PC-9 (cell line): Measurements from ENCODE around the gene FBXW10B. TPM values are rescaled to one million over a fixed set of nuclear protein-coding genes. Genes with fewer than 3 reads are reported as not detected.
"Not testable (repeated sequence)": the region's sequence is repeated elsewhere in the genome, so short reads cannot be mapped to it uniquely, and the experiment has no call there.

ENCODE experiments used
- BruUV-seq: library from RNA; stranded (reverse); fragments of 400-500 nt; replicated peaks from 2 replicates; lab custom pipeline; 2021; lab: Mats Ljungman, UMichigan
- CTCF ChIA-PET: fragments of 300-600 bp; sonication (Branson Sonifier 250); formaldehyde crosslinking; loops from one replicate; lab custom pipeline; 2022; ENCODE audit warnings: antibody characterized with exemption; lab: Charles Lee
- POLR2A ChIA-PET: fragments of 300-600 bp; sonication (Branson Sonifier 250); formaldehyde crosslinking; loops from one replicate; lab custom pipeline; 2022; ENCODE audit warnings: antibody characterized with exemption; ENCODE audit not compliant: unreplicated experiment; lab: Charles Lee
- DNase-seq, 2 experiments: peaks; one replicate each; pipeline versions ENCODE4 v3.0.0 to v3.0.0-alpha.2; 2015 to 2022; ENCODE audit warnings: mixed read lengths in 1 of 2
- H2AFZ ChIP-seq: fragments of 200-600 bp; sonication (generic); 2 replicates; pipeline ENCODE4 v1.8.1; 2017; ENCODE audit warnings: antibody characterized with exemption
- H3F3A ChIP-seq: fragments of 200-600 bp; sonication (generic); 2 replicates; pipeline ENCODE4 v1.8.1; 2017; ENCODE audit warnings: antibody characterized with exemption, mild to moderate bottlenecking, low read depth; ENCODE audit not compliant: insufficient read depth
- H3K27ac ChIP-seq: fragments of 200-600 bp; sonication (generic); 2 replicates; pipeline ENCODE4 v1.6.1; 2016; ENCODE audit warnings: mixed run types
- H3K27me3 ChIP-seq: fragments of 200-600 bp; sonication (generic); 2 replicates; pipeline ENCODE4 v1.6.1; 2016; ENCODE audit warnings: low read depth, mixed run types; ENCODE audit not compliant: insufficient read depth
- H3K36me3 ChIP-seq: fragments of 200-600 bp; sonication (generic); 2 replicates; pipeline ENCODE4 v1.6.1; 2016; ENCODE audit warnings: low read depth, mixed run types
- H3K4me1 ChIP-seq: fragments of 200-600 bp; sonication (generic); replicated peaks from 2 replicates; pipeline ENCODE4 v1.6.1; 2016; ENCODE audit warnings: mixed run types; ENCODE audit not compliant: insufficient read depth
- H3K4me2 ChIP-seq: fragments of 200-600 bp; sonication (generic); 2 replicates; pipeline ENCODE4 v1.6.1; 2017; ENCODE audit warnings: mixed run types
- H3K4me3 ChIP-seq: fragments of 200-600 bp; sonication (generic); 2 replicates; pipeline ENCODE4 v1.6.1; 2016; ENCODE audit warnings: mixed run types
- H3K79me2 ChIP-seq: fragments of 200-600 bp; sonication (generic); 2 replicates; pipeline ENCODE4 v1.6.1; 2017; ENCODE audit warnings: low read depth, mixed run types
- H3K9me2 ChIP-seq: fragments of 200-600 bp; sonication (generic); 2 replicates; pipeline ENCODE4 v1.8.1; 2017; ENCODE audit warnings: mild to moderate bottlenecking; ENCODE audit not compliant: insufficient read depth
- H3K9me3 ChIP-seq: fragments of 200-600 bp; sonication (generic); 2 replicates; pipeline ENCODE4 v1.8.1; 2016; ENCODE audit warnings: low read depth; ENCODE audit not compliant: insufficient read depth
- H4K20me1 ChIP-seq: fragments of 200-600 bp; sonication (generic); 2 replicates; pipeline ENCODE4 v1.8.1; 2017; ENCODE audit not compliant: insufficient read depth
- intact Hi-C: fragments of 100-400 bp; cut with micrococcal nuclease; formaldehyde crosslinking; loops from one replicate; pipeline ENCODE4 v1.10.0; 2022; ENCODE audit not compliant: unreplicated experiment
- total RNA-seq: library from RNA; stranded (reverse); gene quantifications from 2 replicates; pipeline ENCODE4 v1.2.3, GENCODE V29; 2021

FBXW10B gene
- total RNA-seq, 1 experiment from 2014 or later: 16.2 TPM

DNA sequence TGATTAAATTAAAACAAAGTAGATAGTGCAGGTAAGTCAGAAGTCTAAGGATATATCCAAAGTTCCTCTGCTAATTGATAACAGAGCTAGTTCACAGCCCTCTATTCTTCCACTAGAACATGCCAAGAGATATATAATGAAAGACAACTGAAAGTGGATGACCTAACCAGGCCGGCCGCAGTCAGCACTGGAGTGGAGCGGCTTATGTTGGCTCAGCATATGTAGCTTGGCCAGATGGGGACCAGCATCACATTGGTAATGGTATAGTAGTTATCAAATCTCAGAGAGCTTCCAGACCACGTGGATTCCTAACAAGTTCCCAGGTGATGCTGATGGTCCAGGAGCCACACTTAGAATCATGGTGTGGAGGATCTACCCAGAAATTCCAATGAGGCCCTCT is 38.0 kb downstream of the FBXW10B start:
- H2AFZ ChIP-seq, intact Hi-C loops, H3K36me3 ChIP-seq, H3F3A ChIP-seq, DNase-seq, H3K27ac ChIP-seq, H3K4me1 ChIP-seq, BruUV-seq, POLR2A ChIA-PET, H3K4me3 ChIP-seq, H4K20me1 ChIP-seq, H3K4me2 ChIP-seq, H3K27me3 ChIP-seq, H3K9me3 ChIP-seq, H3K79me2 ChIP-seq, CTCF ChIA-PET, H3K9me2 ChIP-seq: not testable (repeated sequence)

- CTCF ChIA-PET, H3K9me2 ChIP-seq, H3K4me1 ChIP-seq, H3K4me2 ChIP-seq, H3K9me3 ChIP-seq, H3K27ac ChIP-seq, H4K20me1 ChIP-seq, H3K36me3 ChIP-seq, BruUV-seq, DNase-seq, H3K27me3 ChIP-seq, H3K79me2 ChIP-seq, H3K4me3 ChIP-seq, intact Hi-C loops, POLR2A ChIA-PET, H3F3A ChIP-seq, H2AFZ ChIP-seq: not testable (repeated sequence)
These were observed 42.7 kb downstream of the FBXW10B start for GRCh38 chr17:15576848-15577247.

DNA sequence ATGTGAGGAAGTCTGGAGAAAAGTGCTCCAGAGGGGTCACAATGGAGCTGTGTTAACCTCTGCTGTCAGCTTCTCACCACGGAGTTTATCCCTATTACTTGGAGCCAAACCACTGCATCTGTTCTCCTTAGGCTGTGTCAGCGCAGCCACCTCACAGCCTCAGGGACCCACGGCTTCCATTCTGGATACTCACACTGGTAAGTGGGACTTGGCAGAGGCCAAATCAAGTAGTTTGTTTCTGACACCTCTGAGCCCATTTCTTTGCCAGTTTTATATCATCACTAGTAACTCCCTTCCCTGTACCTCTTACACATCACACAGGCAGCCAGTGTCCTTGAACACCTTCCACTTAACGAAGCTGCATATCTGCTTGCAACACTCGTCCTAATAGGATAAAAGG is 44.8 kb downstream of the FBXW10B start:
- H3K4me1 ChIP-seq, H3K27ac ChIP-seq, H3K9me2 ChIP-seq, POLR2A ChIA-PET, H3K79me2 ChIP-seq, H4K20me1 ChIP-seq, H3K4me2 ChIP-seq, H3K4me3 ChIP-seq, H3K36me3 ChIP-seq, H3F3A ChIP-seq, H3K27me3 ChIP-seq, H3K9me3 ChIP-seq, H2AFZ ChIP-seq, DNase-seq, intact Hi-C loops, CTCF ChIA-PET, BruUV-seq: not testable (repeated sequence)

- not testable (repeated sequence) for H3F3A ChIP-seq
These were observed 45.6 kb downstream of the FBXW10B start for GRCh38 chr17:15573870-15574269.

More at GRCh38 chr17:15573870-15574269, 45.6 kb downstream of the FBXW10B start:
- H3K4me2 ChIP-seq, H3K9me2 ChIP-seq, H3K4me1 ChIP-seq, BruUV-seq, CTCF ChIA-PET, H3K27me3 ChIP-seq, H3K27ac ChIP-seq, DNase-seq, H3K9me3 ChIP-seq, intact Hi-C loops, H3K4me3 ChIP-seq, H2AFZ ChIP-seq, POLR2A ChIA-PET, H3K79me2 ChIP-seq, H3K36me3 ChIP-seq, H4K20me1 ChIP-seq: not testable (repeated sequence)

Other genes starting within 250 kb of the FBXW10B start
- 11.0 and 17.9 TPM in 2 replicates for gene CDRT4, start 152.1 kb downstream of the FBXW10B start, total RNA-seq
- gene TVP23C, start 56.2 kb downstream of the FBXW10B start, total RNA-seq: 36.9 and 45.5 TPM in 2 replicates
- gene TRIM16, start 64.6 kb upstream of the FBXW10B start, total RNA-seq: 213 and 243 TPM in 2 replicates
- 65.9 and 66.1 TPM in 2 replicates for gene ZNF286A, start 80.0 kb upstream of the FBXW10B start, total RNA-seq
- gene TBC1D26, start 112.6 kb upstream of the FBXW10B start, total RNA-seq: 0.55 and 0.85 TPM in 2 replicates